HEK293 (cell line): ENCODE results near the gene AKAP9.

Experiments
- CTCF ChIP-seq: fragments of 450-650 bp; formaldehyde crosslinking; IDR thresholded peaks from 2 replicates; pipeline ENCODE4 v1.5.1; 2016; ENCODE audit warnings: missing biosample characterization, missing genetic modification characterization
- REST ChIP-seq: fragments of 450-650 bp; formaldehyde crosslinking; IDR thresholded peaks from 2 replicates; pipeline ENCODE4 v1.5.1; 2016; ENCODE audit warnings: missing biosample characterization, missing genetic modification characterization
- ZBTB17 ChIP-seq: fragments of 450-650 bp; formaldehyde crosslinking; IDR thresholded peaks from 2 replicates; pipeline ENCODE4 v1.5.1; 2016; ENCODE audit warnings: missing biosample characterization, missing genetic modification characterization
- ZNF280C ChIP-seq: fragments of 450-650 bp; formaldehyde crosslinking; IDR thresholded peaks from 2 replicates; pipeline ENCODE4 v1.5.1; 2016; ENCODE audit warnings: missing biosample characterization, missing genetic modification characterization
- ZNF280D ChIP-seq: fragments of 450-650 bp; formaldehyde crosslinking; IDR thresholded peaks from 2 replicates; pipeline ENCODE4 v1.5.1; 2016; ENCODE audit warnings: missing biosample characterization, missing genetic modification characterization
- ZNF302 ChIP-seq: fragments of 450-650 bp; formaldehyde crosslinking; IDR thresholded peaks from 2 replicates; pipeline ENCODE4 v1.5.1; 2016; ENCODE audit warnings: missing biosample characterization, missing genetic modification characterization, low read depth
- ZNF37A ChIP-seq: fragments of 450-650 bp; IDR thresholded peaks from 2 replicates; pipeline ENCODE4 v1.5.1; 2018; ENCODE audit warnings: missing biosample characterization, missing genetic modification characterization
- ZNF610 ChIP-seq: fragments of 450-650 bp; formaldehyde crosslinking; IDR thresholded peaks from 2 replicates; pipeline ENCODE4 v1.5.1; 2016; ENCODE audit warnings: missing biosample characterization, missing genetic modification characterization, borderline replicate concordance

GRCh38 chr7:92056286-92056685 lies 115.6 kb downstream of the AKAP9 start:
- TF ChIP-seq REST (tag by site-specific recombination), result no peak
- no peak for TF ChIP-seq ZBTB17 (tag by site-specific recombination)
- TF ChIP-seq ZNF280D (tag by site-specific recombination), result no peak
- no peak for TF ChIP-seq CTCF (tag by site-specific recombination)
- no peak for TF ChIP-seq ZNF280C (tag by site-specific recombination)
- no peak for TF ChIP-seq ZNF302 (tag by site-specific recombination)
- TF ChIP-seq ZNF610 (tag by site-specific recombination), result no peak
- no peak for TF ChIP-seq ZNF37A (tag by site-specific recombination)
